Stimulated activated CD4-positive, alpha-beta T cell treated with anti-CD3 and anti-CD28 coated beads, TNF-alpha, amount 100 ng/mL, for 24 hours (primary cell): ENCODE results near the gene DYNLT2.
A peak's percentile ranks its signal among the peaks of the same experiment; 100 is the strongest.

Experiments
- DNase-seq, 3 experiments: peaks; one replicate each; pipeline ENCODE4 v3.0.0-alpha.2; 2020; ENCODE audit warnings: low read depth in 3 of 3

The DYNLT2 gene

DNA sequence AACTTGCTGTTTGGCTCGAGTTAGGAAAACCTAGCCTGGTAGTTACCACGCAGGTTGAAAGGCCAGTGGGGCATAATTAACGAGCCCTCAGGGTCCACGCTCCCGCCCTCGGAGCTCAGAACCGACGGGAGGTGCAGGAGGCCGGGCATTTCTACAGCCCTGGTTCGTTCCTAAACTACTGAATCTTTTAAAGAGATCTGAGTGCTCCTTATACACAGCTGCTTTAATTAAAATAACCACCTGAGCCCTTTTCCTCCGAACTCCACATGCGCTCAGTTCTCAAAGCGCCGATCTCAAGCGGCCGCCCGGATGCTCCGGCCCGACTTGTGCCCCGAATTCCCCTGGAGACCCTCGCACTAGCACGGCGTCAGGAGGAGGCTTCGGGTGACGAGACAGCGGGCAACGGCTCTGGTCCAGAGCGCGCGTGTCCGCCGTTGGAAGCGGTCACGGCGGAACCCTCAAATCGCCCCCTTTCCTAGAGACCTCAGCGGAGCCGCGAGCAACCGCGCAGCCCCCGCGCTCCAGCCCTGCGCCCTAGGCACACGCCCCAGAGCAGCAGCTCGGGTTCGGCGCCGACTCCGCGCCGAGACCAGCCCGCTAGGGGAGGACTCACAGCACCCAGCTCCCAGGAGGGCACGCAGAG is 49.9 kb downstream of the DYNLT2 start:
- DNase-seq = no peak

DNA sequence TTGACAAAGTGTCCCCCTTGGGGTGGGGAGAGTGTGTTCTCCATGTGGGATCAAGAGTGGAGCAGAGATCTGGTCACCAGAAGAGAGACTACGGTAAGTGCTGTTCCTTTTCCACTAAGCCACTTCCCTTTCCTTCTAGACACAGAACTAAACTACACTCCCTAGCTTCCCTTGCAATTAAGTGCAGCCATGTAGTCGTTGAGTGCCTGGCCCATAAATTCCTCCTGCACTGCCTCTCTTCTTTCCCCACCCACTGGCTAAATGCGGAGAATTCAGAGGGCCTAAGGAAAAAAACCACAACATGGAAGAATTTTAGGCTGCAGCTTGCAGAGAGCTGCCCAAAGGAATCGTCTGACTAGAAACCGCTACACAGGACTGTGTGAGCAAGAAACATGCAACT is 51.1 kb downstream of the DYNLT2 start:
- no peak for DNase-seq

DNA sequence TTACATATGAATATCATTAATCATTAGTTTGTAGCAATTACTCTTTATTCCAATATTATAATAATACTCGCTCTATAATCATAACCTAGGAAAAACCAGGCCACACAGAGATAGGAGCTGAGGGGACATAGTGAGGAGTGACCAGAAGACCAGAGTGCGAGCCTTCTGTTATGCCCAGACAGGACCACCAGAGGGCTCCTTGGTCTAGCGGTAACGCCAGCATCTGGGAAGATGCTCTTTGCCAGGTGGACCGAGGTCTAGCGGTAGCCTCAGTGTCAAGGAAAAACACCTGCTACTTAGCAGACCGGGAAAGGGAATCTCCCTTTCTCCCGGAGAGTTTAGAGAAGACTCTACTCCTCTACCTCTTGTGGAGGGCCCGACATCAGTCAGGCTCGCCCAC is 54.3 kb downstream of the DYNLT2 start:
- peak in 1 of 3 experiments; percentile 22 for DNase-seq

DNA sequence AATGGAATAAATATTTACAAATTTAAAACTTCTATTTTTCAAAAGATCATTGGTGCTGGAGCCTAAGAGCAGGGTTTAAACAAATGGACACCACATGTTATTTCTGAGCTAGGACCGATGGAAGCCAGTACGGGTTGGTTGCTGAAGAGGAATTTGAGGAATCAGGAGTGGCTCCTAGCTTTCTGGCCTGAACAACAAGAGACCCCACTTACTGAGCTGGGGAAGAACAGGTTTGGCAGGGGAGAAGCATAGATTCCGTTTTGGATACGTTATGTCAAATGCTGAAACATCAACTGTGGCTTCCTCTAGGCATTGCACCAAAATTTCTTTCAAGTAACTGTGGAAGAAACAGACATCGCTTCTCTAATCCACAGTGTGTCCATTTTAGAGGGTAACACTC is 56.2 kb downstream of the DYNLT2 start:
- no peak for DNase-seq

DNA sequence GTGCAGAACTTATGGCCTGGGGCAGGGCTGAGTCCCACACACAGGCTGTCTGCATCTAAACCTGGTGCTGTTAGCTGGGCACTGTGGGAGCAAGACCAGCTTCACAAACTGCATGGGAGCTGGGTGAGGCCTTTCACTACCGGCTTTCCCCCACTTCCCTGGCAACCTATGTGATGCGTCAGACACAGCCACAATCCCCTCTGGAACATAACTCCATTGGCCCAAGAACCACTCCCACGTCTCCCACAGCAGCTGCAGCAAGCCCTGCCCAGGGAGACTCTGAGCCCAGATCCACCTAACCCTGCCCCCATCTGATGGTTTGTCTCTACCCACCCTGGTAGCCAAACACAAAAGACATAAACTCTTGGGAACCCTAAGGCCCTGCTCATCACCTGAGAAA is 58.9 kb downstream of the DYNLT2 start:
- DNase-seq = no peak

DNA sequence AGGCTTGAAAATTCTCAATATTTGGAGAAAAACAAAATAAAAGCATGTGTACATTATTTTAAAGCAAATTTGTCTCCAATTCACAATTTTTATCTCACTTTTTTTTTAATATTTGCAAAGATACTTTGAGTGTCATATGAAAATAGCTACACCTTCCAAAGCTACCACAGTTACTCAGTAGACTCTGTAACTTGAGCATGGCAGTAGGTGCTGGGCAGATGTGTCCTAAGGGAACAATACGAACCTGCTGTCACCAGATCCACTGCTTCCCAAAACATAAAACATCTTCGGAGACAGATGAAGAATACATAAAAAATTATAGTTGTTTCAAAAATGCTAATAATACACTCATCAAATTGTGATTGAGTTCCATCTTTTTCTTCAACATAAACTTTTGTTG is 60.1 kb downstream of the DYNLT2 start:
- DNase-seq = no peak
